Epithelial cell of esophagus (primary cell): ENCODE measurements around the gene LY6G5C.

Experiments used
- DNase-seq: peaks from one replicate; pipeline ENCODE4 v3.0.0; 2010; ENCODE audit warnings: low read depth
- H3K4me3 ChIP-seq: 2 replicates; pipeline ENCODE4 v1.5.1; 2011; ENCODE audit warnings: mild to moderate bottlenecking, low read length, control low read depth
- CTCF ChIP-seq: IDR thresholded peaks from 2 replicates; pipeline ENCODE4 v1.5.1; 2011; ENCODE audit warnings: low read depth, mild to moderate bottlenecking, low read length, control low read depth, inconsistent platforms; ENCODE audit not compliant: insufficient read depth; ENCODE audit errors: missing control alignments

The LY6G5C gene

DNA sequence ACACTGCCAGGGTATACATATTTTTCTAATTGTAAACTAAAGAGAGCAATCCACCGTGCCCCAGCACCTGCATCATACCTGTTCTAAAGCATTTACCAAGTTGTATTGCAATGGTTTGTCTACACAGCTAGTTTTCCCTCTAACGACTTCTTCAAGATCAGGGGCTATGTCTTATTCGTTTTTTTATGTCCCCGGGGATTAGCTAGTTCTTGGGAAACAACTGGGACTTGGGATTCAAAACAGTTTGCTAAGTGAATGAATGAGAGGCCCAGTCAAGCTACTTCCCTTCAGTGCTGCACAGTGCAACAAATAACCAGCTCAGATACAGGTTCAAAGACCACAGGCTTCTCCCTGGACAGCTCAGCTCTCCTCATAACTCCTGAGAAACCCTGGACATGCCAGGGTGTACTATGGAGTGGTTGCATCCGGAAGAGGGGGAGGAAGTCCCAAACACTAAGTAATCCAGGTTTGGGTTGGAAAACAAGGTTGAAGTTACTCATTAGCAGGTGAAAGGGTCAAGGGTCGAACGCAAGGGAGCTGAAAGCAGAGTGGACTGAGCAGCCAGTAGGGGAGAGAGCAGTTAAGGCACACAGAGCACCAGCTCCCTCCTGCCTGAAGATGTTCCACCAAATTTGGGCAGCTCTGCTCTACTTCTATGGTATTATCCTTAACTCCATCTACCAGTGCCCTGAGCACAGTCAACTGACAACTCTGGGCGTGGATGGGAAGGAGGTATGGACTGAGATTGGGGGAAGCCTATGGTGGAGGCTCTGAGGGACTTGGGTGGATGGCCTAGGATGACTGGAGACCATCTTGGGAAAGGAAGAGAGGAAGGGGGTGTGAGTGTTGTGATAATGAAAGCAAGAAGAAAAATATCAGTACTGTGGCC is 25.3 kb downstream of the LY6G5C start, which contains the start of gene APOM:
Gene APOM (plus strand): TSS at position 546 of the 889 bp plus-strand sequence. CDS start 73 bp downstream, at position 619.
- no peak for TF ChIP-seq CTCF
- DNase-seq: no peak
- no peak within 1 kb of the TSS for H3K4me3 ChIP-seq

DNA sequence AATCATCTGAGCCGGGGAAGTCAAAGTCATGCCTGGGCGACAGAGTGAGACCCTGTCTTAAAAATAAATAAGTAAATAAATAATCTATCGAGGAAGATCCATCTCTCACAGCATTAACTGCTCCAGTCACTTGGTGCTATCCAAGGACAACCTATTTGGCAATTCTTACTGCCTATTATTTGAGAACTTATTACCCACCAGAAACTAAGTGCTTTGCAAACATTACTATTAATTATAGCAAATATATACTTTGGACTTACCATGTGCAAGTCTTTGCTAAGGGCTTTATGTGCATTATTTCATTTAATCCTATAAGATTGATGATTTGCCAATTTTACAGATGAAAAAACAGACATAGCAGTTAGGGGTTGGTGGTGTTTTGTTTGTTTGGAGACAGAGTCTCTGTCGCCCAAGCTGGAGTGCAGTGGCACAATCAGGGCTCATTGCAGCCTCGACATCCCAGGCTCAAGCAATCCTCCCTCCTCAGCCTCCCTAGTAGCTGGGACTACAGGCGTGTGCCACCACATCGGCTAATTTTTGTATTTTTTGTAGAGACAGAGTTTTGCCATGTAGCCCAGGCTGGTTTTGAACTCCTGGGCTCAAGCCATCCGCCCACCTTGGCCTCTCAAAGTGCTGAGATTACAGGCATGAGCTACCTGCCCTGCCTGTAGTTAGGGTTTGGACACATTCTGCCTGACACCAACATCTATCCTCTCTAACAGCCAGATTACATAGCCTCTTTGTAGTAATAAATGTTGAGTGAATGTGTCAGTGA is 26.1 kb downstream of the LY6G5C start:
- no peak overlapping the region for H3K4me3 ChIP-seq
- no peak for TF ChIP-seq CTCF
- DNase-seq: no peak

DNA sequence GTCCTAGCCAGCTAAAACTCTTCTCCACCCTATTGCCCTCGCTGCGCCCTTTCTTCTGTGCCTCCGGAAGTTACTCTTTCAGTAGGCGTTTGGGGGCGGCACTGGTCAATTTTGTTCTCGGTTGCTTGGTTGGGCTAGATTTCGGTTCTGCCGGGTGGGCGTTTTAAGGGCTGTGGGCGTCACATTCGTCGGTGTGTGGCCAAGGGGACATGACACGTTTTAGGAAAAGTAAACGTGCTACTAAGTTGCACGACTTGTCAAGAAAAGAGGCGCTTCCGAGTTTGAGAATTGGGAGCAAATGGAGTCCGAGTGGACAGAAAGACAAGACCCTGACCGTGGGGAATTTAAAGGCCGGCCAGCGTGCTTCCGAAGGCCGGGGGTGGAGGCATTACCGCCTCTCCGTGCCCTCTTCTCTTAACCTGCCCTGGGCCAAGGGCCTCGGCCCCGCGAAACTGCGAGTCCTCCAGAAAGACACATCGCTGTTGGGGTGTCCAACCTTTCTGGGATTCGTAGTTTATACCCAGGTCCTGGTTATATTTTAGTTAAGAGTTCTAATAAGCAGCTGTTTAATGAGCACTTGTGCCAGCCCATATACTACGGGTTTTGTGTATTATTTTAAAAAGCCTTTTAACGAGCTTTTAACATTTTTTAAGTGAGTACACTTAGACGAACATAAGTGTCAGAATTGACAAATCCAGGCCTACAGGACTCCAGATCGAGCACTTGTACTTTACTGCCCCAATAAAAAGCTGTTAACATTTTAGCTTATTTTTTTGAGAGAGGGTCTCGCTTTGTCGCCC is 27.7 kb downstream of the LY6G5C start:
- TF ChIP-seq CTCF: no peak
- H3K4me3 ChIP-seq: peak overlapping the region; percentile 60
- no peak for DNase-seq

DNA sequence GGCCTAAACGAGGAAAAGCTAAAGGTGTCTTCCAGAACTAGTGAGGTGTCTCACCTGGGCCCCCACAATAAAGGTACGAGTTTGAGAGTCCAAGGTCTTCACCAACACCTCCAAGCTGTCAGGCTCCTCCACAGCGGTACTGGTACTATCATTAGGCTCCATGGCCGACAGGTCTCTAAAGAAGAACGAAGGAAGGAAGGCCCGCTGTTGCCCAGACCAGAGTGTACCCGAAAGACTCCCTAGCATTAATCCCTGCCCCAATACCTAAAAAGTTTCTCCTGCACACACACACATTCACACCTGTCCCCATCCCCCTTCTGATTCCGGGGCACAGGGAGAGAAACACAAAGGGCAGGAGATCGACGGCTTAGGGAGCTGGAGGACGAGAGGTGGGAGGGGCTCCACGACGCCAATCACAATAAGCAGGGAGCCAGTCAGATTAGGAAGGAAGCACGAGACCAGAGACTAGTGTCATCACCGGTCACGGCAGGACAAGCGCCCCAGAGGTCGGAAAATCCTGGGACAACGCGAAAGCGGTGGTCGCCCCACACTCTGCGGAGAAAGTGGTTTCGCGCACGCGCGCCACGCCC is 29.2 kb downstream of the LY6G5C start:
- H3K4me3 ChIP-seq: peak overlapping the region; percentile 60
- peak; percentile 84 for DNase-seq
- no peak for TF ChIP-seq CTCF

DNA sequence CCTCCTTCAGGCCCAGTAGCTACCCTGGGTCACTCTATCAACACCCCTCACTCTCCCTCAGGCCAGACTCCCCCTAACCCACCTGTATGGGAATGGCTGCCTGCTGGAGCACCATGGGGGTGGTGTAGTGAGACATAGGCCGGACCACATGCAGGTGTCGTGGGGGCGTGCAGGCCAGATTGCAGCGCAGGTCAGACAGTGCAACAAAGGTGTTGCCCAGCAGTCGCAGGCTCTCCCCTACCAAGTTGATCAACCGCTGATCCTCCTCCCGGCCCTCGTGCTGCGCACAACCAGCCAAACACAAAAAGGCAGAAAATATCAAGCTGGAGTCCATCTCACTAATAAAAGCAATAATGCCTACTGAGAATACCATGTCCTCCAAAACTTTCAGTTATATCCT is 35.5 kb downstream of the LY6G5C start:
- H3K4me3 ChIP-seq: no peak overlapping the region
- DNase-seq: no peak
- TF ChIP-seq CTCF: no peak

DNA sequence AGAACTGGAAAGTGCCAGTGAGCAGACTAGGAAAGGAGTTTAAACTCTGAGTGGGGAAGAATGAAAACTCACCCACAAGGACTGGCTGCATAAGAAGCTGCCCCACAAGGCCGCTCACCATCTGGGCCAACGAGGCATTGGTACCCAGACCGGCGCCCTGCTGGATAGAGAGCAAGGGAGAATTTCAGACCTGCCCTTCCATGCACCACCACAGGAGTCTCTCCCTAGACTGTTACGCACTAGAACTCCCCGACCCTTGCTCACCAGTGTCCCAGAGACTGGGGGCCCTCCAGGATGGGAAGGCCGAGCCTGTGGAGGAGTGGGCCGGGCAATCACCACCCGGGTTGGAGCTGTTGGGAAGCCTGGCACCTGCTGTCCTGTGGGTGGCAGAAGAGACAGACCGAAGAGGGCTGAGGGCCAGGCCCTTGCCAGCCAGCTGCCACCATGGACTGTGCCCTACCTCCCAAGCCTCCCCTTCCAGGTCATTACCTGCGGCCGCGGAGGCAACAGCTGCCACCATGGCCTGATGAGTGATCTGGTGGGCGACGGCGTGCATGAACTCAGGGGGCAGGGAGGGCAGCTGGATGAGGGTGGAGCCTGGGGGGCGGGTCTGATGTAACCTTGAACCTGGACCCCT is 36.9 kb downstream of the LY6G5C start:
- no peak for DNase-seq
- TF ChIP-seq CTCF: no peak
- no peak overlapping the region for H3K4me3 ChIP-seq
